MG63 (cell line): Measurements from ENCODE around the gene ADAMTS17. TPM values are rescaled to one million over a fixed set of nuclear protein-coding genes. Genes with fewer than 3 reads are reported as not detected.
"Not testable (repeated sequence)": the region's sequence is repeated elsewhere in the genome, so short reads cannot be mapped to it uniquely, and the experiment has no call there.

ENCODE experiments used
- DNase-seq: peaks from one replicate; pipeline ENCODE4 v3.0.0-alpha.2; 2020
- H3K27me3 ChIP-seq: fragments of 250-450 bp; sonication (Bioruptor Pico); 2 replicates; pipeline ENCODE4 v1.5.1; 2020; ENCODE audit warnings: mild to moderate bottlenecking, moderate library complexity
- H3K36me3 ChIP-seq: fragments of 250-450 bp; sonication (Bioruptor Pico); 2 replicates; pipeline ENCODE4 v1.5.1; 2020; ENCODE audit warnings: mild to moderate bottlenecking, moderate library complexity
- H3K4me3 ChIP-seq: fragments of 250-450 bp; sonication (Bioruptor Pico); 2 replicates; pipeline ENCODE4 v1.5.1; 2020; ENCODE audit warnings: mild to moderate bottlenecking, moderate library complexity
- H3K9me3 ChIP-seq: fragments of 250-450 bp; sonication (Bioruptor Pico); 2 replicates; pipeline ENCODE4 v1.5.1; 2020; ENCODE audit warnings: mild to moderate bottlenecking, moderate library complexity
- total RNA-seq: library from RNA; depleted of rRNA; stranded (reverse); fragments of >200 nt; shearing (Covaris generic); gene quantifications from 2 replicates; pipeline ENCODE4 v1.2.3, GENCODE V29; 2014; ENCODE audit warnings: low replicate concordance

The ADAMTS17 gene
- total RNA-seq, 1 experiment from 2014 or later, result 3.8 TPM

DNA sequence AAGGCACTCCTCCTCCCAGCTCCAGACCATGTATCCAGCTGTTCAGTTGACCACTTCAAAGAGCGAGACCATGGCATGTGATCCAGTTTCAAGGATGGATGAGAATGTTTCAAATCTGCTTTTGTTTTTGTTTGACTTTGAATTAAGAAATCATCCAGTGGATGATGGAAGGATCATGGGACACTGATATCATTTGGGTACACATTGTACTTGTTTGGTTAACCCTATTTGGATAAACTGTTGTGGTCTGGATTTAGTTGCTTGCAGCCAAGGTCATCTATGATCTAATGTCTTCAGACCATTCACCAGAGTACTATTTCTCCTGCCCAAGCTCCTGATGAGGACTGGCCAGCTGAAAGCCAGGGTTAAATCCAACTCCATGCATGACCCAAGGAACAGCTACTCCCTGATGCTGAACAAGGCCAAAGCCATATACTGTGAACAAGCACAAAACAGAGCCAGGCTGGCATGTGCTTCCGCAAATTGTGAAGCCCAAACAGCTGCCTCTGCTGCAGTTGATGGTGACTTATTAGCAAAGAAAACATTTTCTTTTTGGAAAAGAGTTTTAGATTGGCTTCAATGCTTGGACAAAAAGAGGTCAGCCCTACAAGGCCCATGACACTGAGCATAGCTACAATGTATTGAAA is 5.2 kb upstream of the ADAMTS17 start:
- H3K4me3 ChIP-seq, result no peak overlapping the region
- H3K9me3 ChIP-seq, result peaks cover 5% of the 10 kb centered on the region
- DNase-seq, result no peak
- H3K36me3 ChIP-seq, result no peaks in the 10 kb centered on the region
- H3K27me3 ChIP-seq, result peaks cover 6% of the 10 kb centered on the region; the same call in 1 of the 2 replicates

DNA sequence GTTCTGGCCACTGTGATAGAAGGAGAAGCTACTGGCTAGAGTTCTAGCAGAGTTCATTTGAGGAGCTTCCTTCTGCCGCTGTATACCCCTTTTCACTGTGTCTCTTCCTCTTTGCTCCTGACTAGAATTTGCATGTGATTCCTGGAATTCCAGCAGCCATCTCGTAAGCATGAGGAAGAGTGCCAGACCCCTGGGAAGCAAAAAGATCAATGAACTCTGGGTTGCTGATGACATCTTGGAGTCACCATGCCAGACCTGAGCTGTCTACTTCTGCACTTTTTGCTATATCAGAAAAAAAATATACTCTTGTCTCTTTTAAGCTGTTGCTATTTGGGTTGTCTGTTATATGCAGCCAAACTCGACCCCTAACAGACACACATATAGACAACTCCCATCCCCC is 3.7 kb upstream of the ADAMTS17 start:
- no peaks in the 10 kb centered on the region for H3K36me3 ChIP-seq
- no peak overlapping the region for H3K4me3 ChIP-seq
- H3K27me3 ChIP-seq, result peaks cover 6% of the 10 kb centered on the region; the same call in 1 of the 2 replicates
- no peak for DNase-seq
- no peaks in the 10 kb centered on the region for H3K9me3 ChIP-seq

DNA sequence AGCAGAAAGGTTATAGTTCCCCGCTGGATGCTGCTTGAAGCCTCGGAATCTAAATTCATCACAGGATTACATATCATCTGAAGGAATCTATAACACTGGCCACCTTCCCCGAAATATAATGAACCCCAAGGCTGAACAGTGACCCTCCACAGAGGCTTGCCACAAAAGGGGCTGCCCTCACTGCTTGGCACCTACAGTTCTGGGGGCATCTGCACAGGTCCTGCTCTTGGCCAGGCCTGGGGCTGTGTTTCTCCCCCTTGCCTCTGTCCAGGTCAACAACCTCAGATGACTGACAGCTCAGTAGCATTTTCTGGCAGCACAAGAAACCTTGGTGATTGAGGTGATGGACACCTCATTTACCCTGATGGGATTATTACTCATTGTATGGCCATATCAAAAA is 1.5 kb upstream of the ADAMTS17 start:
- Histone ChIP-seq H3K27me3 (peaks cover 6% of the 10 kb centered on the region; the same call in 1 of the 2 replicates), H3K36me3 (no peaks in the 10 kb centered on the region), H3K9me3 (no peaks in the 10 kb centered on the region), H3K4me3 (no peak overlapping the region)
- no peak for DNase-seq

DNA sequence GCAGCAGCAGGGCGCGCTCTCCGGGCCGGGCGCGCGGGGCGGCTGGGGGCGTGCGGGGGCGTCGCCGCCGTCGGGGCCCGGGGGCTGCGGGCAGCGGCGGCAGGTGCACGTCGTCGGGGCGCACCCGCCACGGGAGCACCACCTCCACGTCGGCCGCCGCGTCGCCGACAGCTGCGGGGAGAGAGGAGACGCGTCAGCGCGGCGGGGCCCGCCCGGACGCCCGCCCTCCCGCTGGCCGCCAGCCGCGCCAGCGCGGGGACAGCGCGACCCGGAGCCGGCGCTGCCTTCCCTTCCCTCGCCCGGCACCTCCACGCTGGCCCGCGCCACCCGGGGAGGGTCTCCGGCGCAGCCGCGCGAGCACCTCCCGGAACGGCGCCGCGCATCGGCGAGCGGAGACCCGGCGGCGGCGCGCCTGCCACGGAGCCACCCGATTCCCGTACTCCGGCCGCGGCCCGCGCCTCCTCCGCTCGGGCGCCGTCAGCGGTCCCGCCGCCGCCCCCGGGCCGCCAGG is 481 bp downstream of the ADAMTS17 start:
- Histone ChIP-seq H3K4me3 (peak overlapping the region; percentile 70), H3K27me3 (peaks cover 6% of the 10 kb centered on the region; the same call in 1 of the 2 replicates), H3K36me3 (no peaks in the 10 kb centered on the region), H3K9me3 (no peaks in the 10 kb centered on the region)
- DNase-seq, result no peak

DNA sequence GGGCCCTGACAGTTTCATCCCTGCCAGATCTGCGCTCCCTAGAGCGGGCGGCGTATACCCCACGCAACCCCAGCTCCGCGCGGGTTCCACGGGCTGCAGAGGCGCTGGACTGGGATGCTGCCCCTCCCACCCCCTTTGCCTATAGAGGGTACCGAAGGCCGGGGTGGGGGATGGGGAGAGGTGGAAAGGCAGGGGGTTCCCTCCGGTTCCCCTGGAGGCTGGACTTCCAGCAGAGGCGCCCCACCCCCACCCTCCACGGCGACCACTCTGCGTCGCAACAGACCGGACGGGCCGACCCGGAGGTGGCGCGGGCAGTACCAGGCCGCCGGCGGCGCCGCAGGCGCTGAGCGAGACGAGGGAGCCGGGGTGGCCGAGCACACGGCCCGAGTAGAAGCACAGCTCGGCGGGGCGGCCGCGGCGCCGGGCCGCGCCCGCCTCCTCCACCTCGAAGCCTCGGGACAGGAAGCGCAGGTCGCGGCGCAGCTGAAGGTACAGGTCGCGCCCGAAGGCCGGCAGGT is 995 bp downstream of the ADAMTS17 start:
- DNase-seq, result no peak
- no peaks in the 10 kb centered on the region for H3K9me3 ChIP-seq
- no peaks in the 10 kb centered on the region for H3K36me3 ChIP-seq
- H3K4me3 ChIP-seq, result no peak overlapping the region
- H3K27me3 ChIP-seq, result peaks cover 6% of the 10 kb centered on the region; the same call in 1 of the 2 replicates

DNA sequence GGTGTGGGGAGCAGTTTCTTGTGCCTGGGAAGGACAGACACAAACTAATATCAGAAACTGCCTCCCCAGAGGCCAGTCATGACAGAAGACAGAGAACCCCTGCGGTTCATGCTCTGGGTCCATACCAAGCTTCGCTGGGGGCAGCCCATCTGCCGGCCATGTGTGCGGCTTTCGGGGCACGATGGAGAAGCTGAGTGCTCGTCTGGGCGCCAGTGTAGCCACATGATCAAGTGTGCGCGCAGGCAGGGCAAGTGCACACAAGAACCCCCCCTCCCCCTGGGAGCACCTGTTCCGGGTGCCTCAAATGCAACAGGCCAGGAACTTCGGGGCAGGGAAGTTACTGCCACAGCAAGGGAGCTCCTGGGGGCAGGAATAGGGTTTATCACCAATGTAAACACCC is 1.8 kb downstream of the ADAMTS17 start:
- H3K9me3 ChIP-seq, result no peaks in the 10 kb centered on the region
- no peaks in the 10 kb centered on the region for H3K36me3 ChIP-seq
- H3K4me3 ChIP-seq, result no peak overlapping the region
- no peak for DNase-seq
- H3K27me3 ChIP-seq, result peaks cover 6% of the 10 kb centered on the region; the same call in 1 of the 2 replicates

DNA sequence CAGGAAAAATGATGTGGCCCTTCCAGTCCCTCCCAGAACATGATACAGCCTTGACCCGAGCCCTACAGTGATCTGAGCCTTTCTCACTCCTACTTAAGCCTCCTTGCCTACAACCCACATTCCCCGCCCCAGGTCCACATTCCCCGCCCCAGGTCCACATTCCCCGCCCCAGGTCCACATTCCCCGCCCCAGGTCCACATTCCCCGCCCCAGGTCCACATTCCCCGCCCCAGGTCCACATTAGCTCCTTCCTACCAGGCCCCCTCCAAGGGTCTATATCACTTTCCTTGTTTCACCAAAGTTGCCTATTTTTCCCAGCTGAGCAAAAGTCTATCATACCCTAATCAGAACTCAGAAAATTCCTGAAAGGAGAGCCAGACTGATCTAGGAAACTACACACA is 2.3 kb downstream of the ADAMTS17 start:
- not testable (repeated sequence) for H3K4me3 ChIP-seq, DNase-seq, H3K36me3 ChIP-seq, H3K9me3 ChIP-seq, H3K27me3 ChIP-seq

DNA sequence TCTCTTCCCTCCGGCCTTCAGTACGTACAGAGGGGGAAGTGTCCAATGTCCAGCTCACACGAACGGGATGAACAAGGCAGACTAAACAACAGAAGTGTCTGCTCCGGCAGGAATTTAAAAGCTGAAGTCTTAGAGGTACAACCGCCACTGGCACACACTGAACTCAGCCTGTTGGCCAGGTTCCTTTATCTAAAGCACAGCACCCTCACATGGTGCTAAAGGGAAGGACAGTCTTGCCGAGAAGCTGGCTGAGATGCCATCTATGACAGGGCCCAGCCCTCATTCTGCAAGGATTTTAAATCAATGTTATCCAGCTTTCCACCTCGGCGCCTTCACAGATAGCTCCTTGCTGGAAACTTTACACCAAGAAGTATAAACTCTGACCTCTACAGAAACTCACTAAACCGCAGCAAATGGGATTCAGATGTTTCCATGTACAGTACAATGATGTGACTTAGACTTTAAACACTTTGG is 2.8 kb downstream of the ADAMTS17 start:
- Histone ChIP-seq H3K27me3 (peaks cover 6% of the 10 kb centered on the region; the same call in 1 of the 2 replicates), H3K4me3 (no peak overlapping the region), H3K36me3 (no peaks in the 10 kb centered on the region), H3K9me3 (no peaks in the 10 kb centered on the region)
- DNase-seq, result peak; percentile 63

DNA sequence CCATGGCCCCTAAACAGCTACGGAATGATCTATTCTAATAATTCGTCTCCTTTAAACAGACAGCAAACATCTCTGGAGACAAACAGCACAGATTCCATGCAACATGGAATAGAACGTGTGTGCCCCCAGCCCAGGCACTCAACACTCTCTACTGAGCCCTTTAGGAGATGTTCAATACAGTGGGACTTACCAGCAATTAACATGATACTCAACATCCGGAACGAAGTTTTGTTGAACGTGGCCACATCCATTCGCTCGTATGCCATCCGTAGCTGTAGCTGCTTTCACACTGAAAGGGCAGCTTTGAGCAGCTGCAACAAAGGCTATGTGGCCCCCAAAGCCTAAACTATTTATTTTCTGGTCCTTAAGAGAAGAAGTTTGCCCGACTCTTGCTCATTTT is 3.5 kb downstream of the ADAMTS17 start:
- H3K4me3 ChIP-seq, result no peak overlapping the region
- no peaks in the 10 kb centered on the region for H3K36me3 ChIP-seq
- no peak for DNase-seq
- no peaks in the 10 kb centered on the region for H3K9me3 ChIP-seq
- H3K27me3 ChIP-seq, result peaks cover 6% of the 10 kb centered on the region; the same call in 1 of the 2 replicates

DNA sequence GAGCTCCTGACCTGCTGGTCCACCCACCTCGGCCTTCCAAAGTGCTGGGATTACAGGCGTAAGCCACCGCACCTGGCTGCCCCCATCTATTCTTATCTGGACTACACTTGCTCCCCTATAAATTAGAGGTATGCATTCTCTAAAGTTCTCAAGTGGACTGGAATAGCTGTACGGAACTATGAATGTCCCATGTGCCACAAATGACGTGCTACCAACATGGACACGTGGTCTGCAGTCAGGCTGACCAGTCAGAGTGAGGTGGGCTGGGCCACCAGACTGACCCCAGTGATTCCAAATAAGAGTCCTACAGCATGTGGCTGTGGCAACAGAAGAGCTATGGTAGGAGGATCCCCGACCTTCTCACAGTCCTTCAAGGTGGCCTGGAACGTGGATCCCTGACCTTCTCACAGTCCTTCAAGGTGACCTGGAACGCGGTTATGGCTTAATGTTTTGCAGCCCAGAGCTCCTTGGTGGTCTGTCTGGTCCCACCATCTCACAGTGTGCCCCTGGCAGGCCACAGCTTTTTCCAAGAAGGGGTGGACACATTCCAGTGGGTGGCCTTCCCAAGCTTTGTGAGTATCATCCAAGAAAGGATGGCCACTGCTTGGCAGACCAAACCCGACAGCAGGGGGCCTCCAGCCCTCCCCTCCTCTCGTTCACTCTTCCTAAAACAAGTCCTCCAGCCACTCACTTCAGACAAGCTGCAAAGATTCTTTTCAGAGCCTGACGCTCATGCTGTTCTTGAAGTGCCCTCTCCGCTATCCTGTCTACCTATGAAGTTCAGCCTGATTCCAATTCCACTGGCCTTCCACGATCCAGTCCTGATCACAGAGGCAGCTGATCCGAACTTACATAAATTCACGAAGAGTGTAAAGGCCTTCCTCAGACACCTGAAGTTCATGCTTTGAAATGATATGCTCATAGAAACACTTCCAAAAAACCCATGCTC is 4.4 kb downstream of the ADAMTS17 start:
- Histone ChIP-seq H3K4me3 (no peak overlapping the region), H3K27me3 (peaks cover 3% of the 10 kb centered on the region; the same call in 1 of the 2 replicates), H3K36me3 (no peaks in the 10 kb centered on the region), H3K9me3 (no peaks in the 10 kb centered on the region)
- no peak for DNase-seq

DNA sequence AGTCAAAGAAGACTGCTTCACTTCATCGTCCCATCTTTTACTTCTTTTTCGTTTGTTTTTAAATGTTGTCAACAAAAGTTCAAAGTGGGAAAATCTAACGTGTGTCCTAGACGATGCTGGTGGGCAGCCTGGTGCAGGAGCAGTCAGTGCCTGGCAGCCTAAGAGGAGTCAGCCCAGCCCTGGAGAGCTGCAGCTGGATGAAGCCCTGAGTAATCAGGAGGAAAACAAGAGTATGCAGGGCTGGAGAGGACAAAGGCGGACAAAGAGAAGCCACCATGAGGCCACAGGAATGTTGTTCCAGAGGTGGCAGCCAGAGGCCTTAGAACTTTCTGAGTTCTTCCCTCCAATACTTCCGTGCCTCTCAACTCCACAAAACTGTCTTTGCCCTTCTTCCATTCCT is 5.7 kb downstream of the ADAMTS17 start:
- H3K27me3 ChIP-seq, result no peaks in the 10 kb centered on the region
- H3K9me3 ChIP-seq, result no peaks in the 10 kb centered on the region
- no peaks in the 10 kb centered on the region for H3K36me3 ChIP-seq
- DNase-seq, result no peak
- H3K4me3 ChIP-seq, result no peak overlapping the region

DNA sequence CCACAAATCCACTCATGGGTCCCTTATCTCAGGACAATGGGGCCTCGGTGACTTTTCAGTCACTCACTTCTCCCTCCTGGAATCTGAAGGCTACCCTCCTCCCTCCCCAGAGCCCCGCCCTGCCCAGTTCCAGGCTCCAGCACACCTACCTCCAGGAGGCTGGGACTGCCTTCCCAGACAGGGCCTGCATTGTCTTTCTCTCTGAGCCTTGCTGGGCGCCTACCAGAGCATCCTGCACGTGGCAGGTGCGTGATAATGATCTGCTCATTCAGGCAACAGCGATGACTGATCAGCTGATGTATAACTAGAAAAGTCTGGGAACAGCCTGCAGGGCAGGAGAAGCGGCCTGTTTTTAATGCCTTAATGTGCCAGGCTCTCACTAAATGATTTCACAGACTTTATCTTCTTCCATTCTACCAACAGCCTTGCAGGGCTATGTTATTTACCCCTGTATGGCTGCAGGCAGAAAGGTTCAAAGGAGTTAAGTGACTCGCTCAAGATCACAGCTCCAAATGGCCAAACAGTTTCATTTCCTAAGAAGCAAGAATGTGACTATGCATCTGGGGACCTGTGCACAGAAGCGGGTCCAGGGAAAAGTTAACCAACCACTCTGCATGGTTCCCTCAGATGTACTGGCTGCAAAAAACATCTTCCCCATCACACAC is 6.3 kb downstream of the ADAMTS17 start:
- Histone ChIP-seq H3K36me3 (no peaks in the 10 kb centered on the region), H3K27me3 (no peaks in the 10 kb centered on the region), H3K9me3 (no peaks in the 10 kb centered on the region), H3K4me3 (no peak overlapping the region)
- no peak for DNase-seq

DNA sequence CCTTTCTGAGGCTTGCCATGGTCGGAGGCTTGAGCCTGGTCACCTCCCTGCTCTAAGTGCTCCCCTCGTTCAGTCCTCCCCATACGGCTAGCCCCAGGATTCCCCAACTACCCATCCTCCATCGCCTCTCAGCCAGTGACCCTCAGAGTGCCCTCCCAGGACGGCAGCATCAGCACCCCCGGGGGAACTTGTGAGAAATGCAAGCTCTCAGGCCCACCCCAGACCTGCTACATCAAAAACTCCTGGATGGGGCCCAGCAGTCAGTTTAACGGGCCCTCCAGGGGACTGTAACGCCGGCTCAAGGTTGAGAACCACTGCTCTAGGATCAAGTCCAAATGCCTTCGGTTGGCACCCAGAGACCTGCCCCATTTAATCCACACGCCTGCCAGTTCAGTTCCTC is 6.9 kb downstream of the ADAMTS17 start:
- Histone ChIP-seq H3K9me3 (no peaks in the 10 kb centered on the region), H3K27me3 (no peaks in the 10 kb centered on the region), H3K36me3 (no peaks in the 10 kb centered on the region), H3K4me3 (no peak overlapping the region)
- DNase-seq, result no peak

DNA sequence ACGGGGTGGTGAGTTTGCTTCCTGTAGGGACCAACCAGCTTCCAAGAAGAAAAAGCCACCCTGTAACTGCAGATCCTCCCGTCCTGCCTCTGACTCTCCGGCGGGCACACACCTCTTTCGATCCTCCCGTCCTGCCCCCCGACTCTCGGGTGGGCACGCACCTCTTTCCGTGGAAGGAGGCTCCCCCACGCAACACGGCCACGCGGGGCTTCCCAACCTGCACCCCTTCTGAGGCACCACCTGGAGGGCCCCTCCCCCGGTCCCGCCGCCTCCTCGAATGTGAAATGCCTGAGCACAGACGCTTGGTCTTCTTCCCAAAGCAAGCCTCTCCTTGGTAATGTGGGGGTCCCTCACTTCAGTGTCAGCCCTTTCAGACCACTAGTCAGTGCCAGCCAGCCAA is 7.3 kb downstream of the ADAMTS17 start:
- no peak overlapping the region for H3K4me3 ChIP-seq
- H3K9me3 ChIP-seq, result no peaks in the 10 kb centered on the region
- no peaks in the 10 kb centered on the region for H3K36me3 ChIP-seq
- H3K27me3 ChIP-seq, result no peaks in the 10 kb centered on the region
- no peak for DNase-seq

DNA sequence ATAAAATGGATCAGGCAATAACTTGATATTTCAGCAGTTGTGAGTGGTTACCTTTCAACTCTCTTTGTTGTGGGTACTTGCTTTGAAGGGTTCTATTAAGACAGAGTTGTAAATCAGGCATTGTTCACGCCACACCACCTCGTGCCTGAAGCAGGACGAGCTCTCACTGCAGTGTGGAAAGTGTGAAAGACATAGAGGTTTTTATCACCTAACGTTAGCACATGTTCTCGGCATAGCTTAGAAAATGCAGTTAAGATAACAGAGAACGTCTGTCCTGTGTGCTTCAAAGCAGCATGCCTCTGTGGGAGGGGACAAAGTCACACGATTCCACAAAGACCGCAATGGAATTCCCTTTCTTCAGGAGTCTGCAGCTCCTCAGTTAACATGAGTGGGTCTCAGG is 7.8 kb downstream of the ADAMTS17 start:
- no peak overlapping the region for H3K4me3 ChIP-seq
- DNase-seq, result no peak
- H3K36me3 ChIP-seq, result no peaks in the 10 kb centered on the region
- H3K27me3 ChIP-seq, result no peaks in the 10 kb centered on the region
- H3K9me3 ChIP-seq, result no peaks in the 10 kb centered on the region

DNA sequence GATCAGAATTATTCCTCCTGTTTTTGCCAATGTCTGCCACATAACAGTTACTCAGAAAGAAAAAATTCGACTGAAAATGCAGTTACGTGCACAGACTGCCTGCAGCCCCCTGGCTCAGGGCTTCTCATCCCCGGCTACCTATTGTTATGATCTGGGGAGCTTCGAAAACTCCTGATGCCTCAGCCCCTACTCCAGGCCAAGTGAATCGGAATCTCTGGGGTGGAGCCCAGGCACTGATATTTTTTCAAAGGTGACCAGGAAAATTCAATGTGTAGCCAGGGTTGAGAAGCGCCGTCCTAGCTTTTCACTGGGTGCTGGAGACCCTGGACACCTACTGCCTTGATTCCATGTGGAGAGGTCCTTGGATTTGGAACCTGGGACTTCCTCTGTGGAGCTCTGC is 8.5 kb downstream of the ADAMTS17 start:
- no peaks in the 10 kb centered on the region for H3K27me3 ChIP-seq
- H3K36me3 ChIP-seq, result no peaks in the 10 kb centered on the region
- no peaks in the 10 kb centered on the region for H3K9me3 ChIP-seq
- no peak overlapping the region for H3K4me3 ChIP-seq
- no peak for DNase-seq

DNA sequence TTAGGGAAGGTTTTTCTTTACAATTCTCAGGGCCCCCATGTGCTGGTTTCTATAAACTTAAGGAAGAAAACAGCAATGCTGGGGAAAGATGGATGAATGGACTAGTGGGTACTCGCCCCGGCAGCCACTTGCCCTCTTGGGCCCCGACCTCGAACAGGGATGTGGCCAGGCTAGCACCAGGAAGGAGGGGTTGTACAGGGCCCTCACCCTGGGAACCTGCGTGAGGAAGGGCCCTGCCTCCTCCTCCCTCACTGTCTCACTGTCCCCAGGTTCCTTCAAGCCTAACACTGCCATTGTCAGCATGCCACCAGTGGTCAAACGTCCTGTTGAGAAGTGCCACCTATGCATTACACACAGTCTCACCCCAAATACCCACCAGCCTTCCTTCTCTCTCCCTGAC is 9.1 kb downstream of the ADAMTS17 start:
- H3K9me3 ChIP-seq, result no peaks in the 10 kb centered on the region
- no peaks in the 10 kb centered on the region for H3K27me3 ChIP-seq
- H3K36me3 ChIP-seq, result no peaks in the 10 kb centered on the region
- DNase-seq, result no peak
- H3K4me3 ChIP-seq, result no peak overlapping the region
